Hepatocyte (in vitro differentiated cells): ENCODE data around the gene RASIP1.

Experiments
- CTCF ChIP-seq: fragments of 200-600 bp; sonication (generic); IDR thresholded peaks from 2 replicates; pipeline ENCODE4 v1.5.1; 2016; ENCODE audit warnings: antibody characterized with exemption, mild to moderate bottlenecking; ENCODE audit not compliant: poor library complexity
- EZH2 ChIP-seq: fragments of 200-600 bp; sonication (generic); IDR thresholded peaks from 2 replicates; pipeline ENCODE4 v1.6.1; 2016; ENCODE audit warnings: antibody characterized with exemption, mild to moderate bottlenecking, borderline replicate concordance
- EZH2phosphoT487 ChIP-seq: fragments of 200-600 bp; sonication (generic); IDR thresholded peaks from one replicate; pipeline ENCODE4 v1.6.1; 2018; ENCODE audit warnings: antibody characterized with exemption, mild to moderate bottlenecking, low read depth, moderate library complexity; ENCODE audit not compliant: unreplicated experiment, severe bottlenecking

- TF ChIP-seq CTCF (no peak), EZH2 (no peak), EZH2phosphoT487 (no peak)
These were observed 51.0 kb downstream of the RASIP1 start for GRCh38 chr19:48689449-48689848.
